Measurements from ENCODE around the gene NTRK3.

Gene NTRK3

DNA sequence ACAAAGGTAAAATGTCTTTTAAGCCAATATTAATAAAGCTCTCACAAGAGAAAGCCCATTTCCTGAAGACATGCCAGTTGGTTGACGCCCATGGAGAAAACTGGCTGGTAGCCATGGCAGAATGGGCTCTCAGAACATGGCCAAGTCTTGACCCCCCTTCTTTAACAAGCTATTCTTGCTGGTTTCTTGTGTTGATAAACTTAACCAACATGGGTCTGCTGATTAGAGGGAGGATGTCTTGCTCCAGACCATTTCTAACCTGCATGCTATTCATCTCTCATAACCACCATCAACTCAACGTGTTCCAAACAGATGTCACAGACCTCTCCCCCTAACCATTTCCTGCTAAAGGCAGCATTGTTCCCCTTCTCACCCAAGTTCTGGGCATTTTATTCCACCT is 25.7 kb downstream of the NTRK3 start:
- DNase-seq, result no peak

DNA sequence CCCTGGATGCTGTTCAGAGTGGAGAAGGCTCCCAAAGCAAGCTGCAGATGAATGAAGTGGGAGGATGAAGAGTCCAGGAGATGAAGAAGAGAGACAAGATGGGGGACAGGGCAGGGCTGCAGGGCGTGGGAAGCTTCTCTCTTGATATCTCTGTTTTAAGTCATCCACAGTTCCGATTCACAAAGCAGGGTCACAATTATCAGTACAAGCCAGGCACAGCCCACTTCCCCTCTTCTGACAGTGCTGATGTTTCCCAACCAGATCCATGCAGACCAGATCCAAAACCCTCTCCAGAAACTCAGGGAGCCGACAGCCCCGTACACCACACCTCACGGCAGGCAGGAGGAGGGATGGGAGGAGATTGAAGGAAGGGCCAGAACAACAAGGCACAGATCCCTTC is 31.1 kb downstream of the NTRK3 start:
- no peak for DNase-seq

DNA sequence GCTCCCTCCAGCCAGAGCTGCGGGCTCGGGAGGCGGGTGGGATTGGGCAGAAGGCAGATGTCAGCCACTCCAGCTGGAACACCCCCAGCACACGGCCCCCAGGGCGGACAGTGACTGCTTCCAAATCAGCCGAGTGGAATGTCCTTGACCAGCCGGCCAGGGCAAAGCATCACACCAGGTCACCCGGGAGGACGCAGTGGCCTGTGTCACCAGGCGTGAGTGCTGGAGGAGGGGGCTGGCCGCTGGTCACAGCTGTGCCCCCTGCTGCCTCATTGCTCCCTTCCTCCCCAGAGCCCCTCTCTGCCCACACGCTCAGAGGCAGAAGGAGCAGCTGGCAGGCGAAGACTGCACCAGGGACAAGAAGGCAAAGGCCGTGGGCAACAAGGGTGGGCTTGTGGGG is 33.5 kb downstream of the NTRK3 start:
- no peak for DNase-seq

DNA sequence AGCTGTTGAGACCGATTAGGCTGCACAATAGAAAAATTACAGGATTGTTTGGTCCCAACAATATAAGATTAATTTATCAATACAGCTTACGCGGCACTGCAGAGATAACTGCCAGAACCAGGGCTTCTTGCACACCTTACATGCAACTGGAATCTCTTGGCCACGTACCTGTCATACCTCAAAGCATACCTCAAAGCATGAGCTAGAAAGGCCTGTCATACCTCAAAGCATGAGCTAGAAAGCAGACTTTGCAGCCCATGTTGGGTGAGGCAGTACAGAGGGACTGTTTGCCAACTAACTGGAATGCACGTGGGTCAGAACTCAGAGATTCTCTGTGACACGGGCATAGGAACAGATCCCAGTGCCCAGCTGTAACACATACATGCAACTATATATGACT is 34.7 kb downstream of the NTRK3 start:
- DNase-seq, result no peak

GRCh38 chr15:88220443-88221335 is 35.9 kb downstream of the NTRK3 start:
- DNase-seq, result no peak

DNA sequence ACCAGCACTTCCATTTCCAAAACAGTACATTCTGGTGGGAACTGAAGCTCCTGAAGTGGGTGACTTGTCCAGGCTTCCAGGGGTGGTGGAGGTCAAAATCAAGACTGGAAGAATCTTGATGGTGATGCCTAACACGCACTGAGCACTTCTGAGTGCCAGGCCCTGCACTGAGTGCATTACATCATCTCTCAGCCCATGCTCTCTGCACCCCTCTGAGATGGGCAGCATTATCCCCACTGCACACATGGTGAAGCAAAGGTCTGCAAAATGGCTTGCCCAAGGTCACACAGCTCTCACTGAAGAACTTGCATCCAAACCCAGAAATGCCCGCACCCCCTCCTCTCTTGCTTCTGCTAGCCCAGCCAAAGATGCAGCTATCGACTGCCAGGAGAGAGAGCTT is 36.9 kb downstream of the NTRK3 start:
- no peak for DNase-seq

- DNase-seq, result no peak
Observed at GRCh38 chr15:88218557-88219221, 37.9 kb downstream of the NTRK3 start.

DNA sequence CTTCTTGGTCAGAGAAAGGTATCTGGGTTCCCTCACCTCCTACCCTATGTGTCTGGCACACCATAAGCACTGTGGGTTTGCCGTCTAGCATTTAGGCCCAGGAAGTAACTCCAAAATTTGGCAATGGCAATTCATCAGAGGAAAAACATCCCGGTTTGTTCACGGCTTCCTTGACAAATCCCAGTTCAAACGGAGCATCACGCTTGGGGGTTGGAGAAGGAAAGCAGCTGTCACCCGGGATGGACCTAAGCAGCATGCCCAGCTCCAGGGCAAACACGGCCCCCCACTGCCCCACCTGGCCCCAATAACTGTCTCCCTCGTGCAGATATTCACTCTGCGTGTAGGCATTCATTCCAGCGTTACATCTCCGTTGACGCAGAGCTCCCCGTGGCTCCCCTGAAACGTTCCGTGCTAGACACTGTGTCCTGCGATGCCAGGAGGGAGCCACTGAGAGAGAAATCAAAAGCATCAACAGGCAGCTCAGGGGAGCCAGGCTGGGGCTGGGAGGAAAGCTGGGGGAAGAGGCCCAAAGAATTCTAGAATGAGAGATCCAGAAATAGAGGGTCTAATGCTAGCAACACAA is 41.4 kb downstream of the NTRK3 start:
- no peak for DNase-seq

- no peak for DNase-seq
Observed at GRCh38 chr15:88209111-88209510, 47.4 kb downstream of the NTRK3 start.

GRCh38 chr15:88208396-88208795 is 48.1 kb downstream of the NTRK3 start:
- no peak for DNase-seq

- DNase-seq, result no peak
Observed at GRCh38 chr15:88207565-88207964, 49.0 kb downstream of the NTRK3 start.

GRCh38 chr15:88204584-88204983 is 52.0 kb downstream of the NTRK3 start:
- no peak for DNase-seq

- DNase-seq, result no peak
Observed at GRCh38 chr15:88202231-88202630, 54.3 kb downstream of the NTRK3 start.

DNA sequence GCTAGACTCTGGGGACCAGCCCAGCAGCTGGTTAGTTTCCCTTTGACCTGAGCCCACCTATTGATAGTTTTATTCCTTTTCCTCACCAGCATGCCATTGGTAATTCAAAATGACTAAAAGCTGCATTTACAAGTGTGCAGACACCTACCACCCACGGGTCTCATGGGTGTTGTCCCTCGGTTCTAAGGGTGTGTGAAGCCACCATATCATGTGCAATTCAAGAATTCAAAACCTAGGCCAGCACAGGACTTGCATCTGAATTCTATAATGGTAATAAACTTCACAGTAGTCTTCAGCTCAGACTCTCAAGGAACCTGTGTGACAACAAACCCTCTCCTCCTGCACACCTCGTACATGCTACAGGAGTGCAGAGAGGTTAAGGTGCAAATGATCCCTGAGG is 55.3 kb downstream of the NTRK3 start:
- DNase-seq, result no peak

GRCh38 chr15:88196961-88197360 is 59.6 kb downstream of the NTRK3 start:
- no peak for DNase-seq

GRCh38 chr15:88194162-88194561 is 62.4 kb downstream of the NTRK3 start:
- no peak for DNase-seq

DNA sequence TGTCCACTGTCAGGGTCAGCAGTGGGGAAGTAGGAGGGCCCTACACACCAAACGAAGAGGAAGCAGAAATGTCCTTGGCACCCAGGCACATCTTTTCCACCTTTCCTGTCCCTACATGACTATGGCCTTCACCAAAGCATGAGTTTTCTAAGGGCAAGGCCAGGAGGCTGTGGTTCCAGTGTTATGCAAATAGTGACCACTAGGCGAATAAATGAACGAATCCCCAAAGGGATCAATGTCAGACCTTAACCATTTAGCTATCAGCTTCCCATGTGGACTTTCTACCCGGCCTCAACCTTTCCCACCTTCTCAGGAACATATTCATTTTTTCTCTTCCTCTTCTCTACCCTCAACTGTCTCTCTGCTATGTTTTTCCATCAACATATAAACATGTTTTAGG is 63.1 kb downstream of the NTRK3 start:
- DNase-seq, result no peak

GRCh38 chr15:88191812-88192165 is 64.8 kb downstream of the NTRK3 start:
- DNase-seq, result no peak

GRCh38 chr15:88190232-88190631 is 66.3 kb downstream of the NTRK3 start:
- DNase-seq, result no peak

- DNase-seq, result no peak
Observed at GRCh38 chr15:88188300-88188699, 68.2 kb downstream of the NTRK3 start.

DNA sequence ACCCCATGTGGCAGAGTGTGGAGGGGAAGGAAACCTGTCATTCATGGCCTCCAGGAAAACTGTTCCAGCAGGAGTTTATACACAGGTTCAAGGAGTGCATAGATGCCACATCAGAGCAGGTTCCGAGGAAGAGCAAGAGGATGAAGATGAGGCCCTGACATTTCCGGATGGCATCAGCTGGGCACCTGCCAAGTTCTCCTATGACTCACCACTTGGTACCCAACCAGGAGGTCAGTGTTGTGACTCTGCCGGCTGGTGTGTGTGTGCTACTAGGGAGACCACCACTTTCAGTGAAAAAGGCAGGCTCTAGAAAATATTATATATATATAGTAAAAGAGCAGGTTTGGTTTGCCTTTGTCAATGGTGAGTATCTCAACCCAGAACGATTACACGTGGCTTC is 69.3 kb downstream of the NTRK3 start:
- DNase-seq, result no peak

- DNase-seq, result no peak
Observed at GRCh38 chr15:88185584-88185983, 71.0 kb downstream of the NTRK3 start.

DNA sequence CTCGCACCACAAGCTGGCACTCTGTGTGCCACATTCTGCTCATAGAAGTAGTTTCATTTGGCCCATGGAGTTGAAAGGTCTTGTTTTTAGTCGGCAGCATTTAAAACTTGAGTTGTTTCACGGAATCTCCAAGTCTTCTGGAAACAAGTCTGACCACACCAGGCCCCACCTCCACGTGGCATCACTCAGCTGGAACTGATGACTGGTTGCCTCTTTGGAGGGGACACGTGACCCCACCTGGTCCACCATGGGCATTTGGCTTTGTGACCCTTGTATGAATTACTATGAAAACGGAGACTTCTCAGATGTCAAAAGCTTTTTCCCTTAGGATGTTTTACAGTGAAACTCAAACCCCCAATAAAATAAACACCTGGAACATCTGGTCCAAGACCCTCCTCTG is 74.9 kb downstream of the NTRK3 start:
- no peak for DNase-seq

DNA sequence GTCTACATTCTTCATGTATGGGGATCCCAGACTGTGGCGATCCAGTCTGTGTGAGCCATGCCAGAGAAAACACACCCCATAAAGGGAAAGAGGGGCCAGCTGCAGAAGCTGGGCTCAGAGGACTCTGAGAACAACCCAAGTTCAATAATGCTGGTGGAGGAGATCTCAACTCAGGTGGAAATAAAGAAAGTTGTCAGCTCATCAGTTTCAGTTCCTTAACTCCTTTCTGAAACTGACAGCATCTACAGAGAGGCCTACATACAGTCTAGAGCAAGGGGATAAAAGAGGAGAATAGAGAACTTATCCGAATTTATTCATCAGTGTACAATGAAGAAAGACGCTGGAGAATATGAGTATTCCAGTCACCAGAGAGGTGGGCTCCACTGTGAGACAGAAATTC is 77.0 kb downstream of the NTRK3 start:
- DNase-seq, result no peak

All from activated CD4-positive, alpha-beta T cell treated with anti-CD3 and anti-CD28 coated beads, Interleukin-2, amount 50 U/mL, for 48 hours (primary cell).